Occipital lobe (tissue), 2 donors: Measurements from ENCODE around the gene DVL3. TPM values are rescaled to one million over a fixed set of nuclear protein-coding genes. Genes with fewer than 3 reads are reported as not detected.
"Not testable (repeated sequence)": the region's sequence is repeated elsewhere in the genome, so short reads cannot be mapped to it uniquely, and the experiment has no call there.

Experiments used
- DNase-seq: peaks from one replicate; lab custom pipeline; 2025; lab: John Stamatoyannopoulos, UW
- total RNA-seq: library from RNA; depleted of rRNA; stranded (reverse); fragments of >200 nt; gene quantifications from one replicate; pipeline ENCODE4 v1.2.3, GENCODE V29; 2014

Gene DVL3
- total RNA-seq, 1 donor from 2014 or later: 30.9 TPM

DNA sequence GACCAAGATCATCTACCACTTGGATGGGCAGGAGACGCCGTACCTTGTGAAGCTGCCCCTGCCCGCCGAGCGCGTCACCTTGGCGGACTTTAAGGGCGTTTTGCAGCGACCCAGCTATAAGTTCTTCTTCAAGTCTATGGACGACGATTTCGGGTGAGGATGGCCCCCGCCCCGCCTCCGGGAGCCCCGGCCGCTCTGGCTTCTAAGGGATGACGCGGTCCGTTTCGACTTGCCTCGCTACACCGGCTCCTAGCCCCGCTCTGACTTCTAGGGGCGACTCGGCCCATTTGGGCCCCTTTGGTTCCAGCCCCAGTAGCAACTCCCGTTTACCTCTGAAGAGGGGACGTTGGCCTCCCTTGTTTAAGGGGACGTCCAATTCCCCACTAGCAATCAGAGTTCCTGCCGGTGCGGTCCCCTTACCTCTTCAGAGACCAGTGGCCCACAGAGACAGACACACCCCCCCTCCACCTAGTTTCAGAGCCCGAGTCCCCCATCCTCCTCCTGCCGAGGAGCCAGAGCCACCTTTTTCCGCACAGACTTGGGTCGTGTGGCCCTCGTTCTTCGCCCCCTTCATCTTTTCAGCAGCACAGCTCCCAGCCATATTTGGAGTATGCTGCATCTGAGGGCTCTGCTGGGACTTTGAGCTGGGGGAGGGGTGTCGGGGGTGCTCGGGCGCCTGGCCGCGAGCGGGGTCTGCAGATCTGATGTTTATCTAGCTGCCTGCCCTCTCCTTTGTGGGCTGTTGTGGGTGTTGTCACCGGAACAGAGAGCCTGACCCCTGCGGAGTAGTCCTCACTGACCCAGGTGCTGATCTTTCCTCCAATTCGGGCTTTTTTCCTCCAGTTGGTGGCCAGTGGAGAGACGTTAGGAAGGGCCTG is 706 bp downstream of the DVL3 start:
- DNase-seq: no peak

GRCh38 chr3:184156522-184156955 is 1.4 kb downstream of the DVL3 start:
- no peak for DNase-seq

DNA sequence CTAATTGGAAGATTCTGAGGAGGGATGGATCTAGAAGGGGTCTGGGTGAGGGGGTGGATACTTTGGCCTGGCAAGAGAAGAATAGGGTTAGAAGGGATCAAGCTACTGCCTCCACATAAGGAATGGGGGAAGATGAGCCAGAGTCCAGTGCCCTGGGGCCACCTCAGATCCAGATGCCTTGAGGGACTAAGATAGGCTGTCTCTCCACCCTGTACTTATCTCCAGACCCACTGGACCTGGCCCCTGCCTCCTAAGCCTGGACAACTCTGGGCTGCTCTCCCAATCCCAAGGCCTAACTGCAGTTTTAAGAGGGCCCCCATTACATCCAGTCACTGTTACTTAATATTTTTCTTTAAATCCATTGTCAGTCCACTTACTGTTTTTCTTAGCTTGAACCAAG is 2.0 kb downstream of the DVL3 start:
- no peak for DNase-seq

GRCh38 chr3:184158404-184158803 is 3.2 kb downstream of the DVL3 start:
- DNase-seq: no peak

DNA sequence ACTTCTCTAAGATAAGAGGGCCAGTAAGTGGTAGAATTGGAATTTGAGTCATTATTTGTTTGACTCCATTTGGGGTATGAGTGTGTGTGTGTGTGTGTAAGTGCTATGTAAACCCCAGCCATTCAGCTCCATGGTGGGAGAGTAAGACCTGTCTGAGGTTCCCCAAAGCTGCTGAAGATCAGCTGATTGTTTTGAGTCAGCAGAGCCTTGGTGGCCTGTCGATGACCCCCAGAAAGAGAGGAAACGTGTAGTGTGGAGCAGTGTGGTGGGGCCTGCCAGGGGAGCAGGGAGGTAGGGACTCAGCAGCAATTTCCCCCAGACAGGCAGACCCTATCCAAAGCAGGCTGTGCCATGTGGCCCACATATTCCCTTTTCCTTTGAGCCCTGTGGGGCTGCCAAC is 5.3 kb downstream of the DVL3 start:
- no peak for DNase-seq

GRCh38 chr3:184162571-184163070 is 7.4 kb downstream of the DVL3 start:
- DNase-seq: not testable (repeated sequence)

- no peak for DNase-seq
Observed at GRCh38 chr3:184164648-184165330, 9.6 kb downstream of the DVL3 start.

- DNase-seq: no peak
Observed at GRCh38 chr3:184165543-184165942, 10.4 kb downstream of the DVL3 start.

DNA sequence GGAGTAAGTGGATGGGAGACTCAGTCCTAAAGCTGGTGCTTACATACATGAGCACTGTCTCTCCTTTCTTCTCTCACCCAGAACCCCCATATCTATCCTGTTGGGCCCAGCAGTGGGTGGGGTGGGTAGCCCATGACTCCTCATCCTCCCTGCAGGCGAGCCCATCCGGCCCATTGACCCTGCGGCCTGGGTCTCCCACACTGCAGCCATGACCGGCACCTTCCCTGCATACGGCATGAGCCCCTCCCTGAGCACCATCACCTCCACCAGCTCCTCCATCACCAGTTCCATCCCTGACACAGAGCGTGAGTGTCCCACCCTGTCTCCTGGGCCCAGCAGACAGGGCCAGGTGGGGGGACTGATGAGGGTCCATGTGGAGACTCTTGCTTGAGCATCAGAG is 11.5 kb downstream of the DVL3 start:
- DNase-seq: no peak

DNA sequence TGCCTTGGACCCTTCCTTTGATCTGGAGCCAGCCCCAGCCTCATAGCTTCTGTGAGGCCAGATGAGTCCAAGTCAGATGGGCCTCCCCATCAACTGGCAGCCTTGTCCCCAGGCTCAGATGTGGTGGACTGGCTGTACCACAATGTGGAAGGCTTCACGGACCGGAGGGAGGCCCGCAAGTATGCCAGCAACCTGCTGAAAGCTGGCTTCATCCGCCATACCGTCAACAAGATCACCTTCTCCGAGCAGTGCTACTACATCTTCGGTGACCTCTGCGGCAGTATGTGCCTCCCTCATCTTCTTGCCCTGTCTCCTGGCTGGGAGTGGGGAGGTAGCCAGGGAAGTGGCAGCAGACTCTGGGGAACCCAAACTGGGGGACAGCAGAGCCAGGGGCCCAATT is 12.6 kb downstream of the DVL3 start:
- no peak for DNase-seq

GRCh38 chr3:184168363-184169120 is 13.4 kb downstream of the DVL3 start:
- DNase-seq: no peak

- no peak for DNase-seq
Observed at GRCh38 chr3:184169896-184170875, 15.0 kb downstream of the DVL3 start.

- no peak for DNase-seq
Observed at GRCh38 chr3:184171562-184171961, 16.4 kb downstream of the DVL3 start.

- no peak for DNase-seq
Observed at GRCh38 chr3:184172681-184173373, 17.6 kb downstream of the DVL3 start.

DNA sequence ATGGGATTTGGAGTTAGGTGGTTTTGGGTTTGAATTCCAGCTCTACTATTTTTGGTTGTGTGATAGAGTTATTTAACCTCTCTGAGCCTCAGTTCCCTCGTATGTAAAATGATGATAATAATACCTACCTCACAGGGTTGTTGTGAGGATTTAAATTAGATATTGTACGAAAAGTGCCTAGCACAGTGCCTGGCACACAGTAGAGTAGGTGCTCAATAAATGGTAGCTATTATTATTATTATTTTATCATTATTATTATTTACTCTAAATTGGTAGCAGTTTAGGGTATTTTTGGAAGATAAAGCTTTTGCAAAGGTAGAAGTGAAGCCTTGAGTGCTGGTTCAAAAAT is 18.2 kb downstream of the DVL3 start:
- no peak for DNase-seq

GRCh38 chr3:184174284-184174645 is 19.1 kb downstream of the DVL3 start:
- no peak for DNase-seq

- peak; percentile 98 for DNase-seq
Observed at GRCh38 chr3:184174646-184175492, 19.7 kb downstream of the DVL3 start, which contains the start of gene AP2M1. AP2M1 (plus strand) TSS chr3:184174855; CDS start chr3:184176994, 2,139 bp downstream.

GRCh38 chr3:184175506-184175905 is 20.3 kb downstream of the DVL3 start:
- DNase-seq: no peak

DNA sequence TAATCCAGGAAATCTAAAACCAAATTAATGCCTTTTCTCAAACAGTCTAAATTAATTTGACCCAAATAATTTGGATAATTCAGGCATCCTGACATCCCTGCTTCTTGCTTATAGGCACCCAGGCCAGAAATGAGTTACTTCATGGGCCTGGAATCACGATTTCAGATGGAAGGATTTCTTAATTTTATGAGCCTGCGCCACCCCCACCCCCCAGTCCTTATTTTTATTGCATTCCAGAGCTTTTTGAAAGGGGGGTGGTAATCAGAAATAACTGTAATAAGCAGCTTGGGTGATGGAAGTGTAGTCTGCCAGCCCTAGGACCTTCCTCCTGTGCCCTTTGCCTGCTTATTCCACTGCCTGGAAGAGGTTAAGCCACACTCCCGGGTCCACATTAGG is 20.8 kb downstream of the DVL3 start:
- DNase-seq: no peak
